HS-27A (cell line): Measurements from ENCODE around the gene MXRA7.

Source experiments
- DNase-seq: peaks from one replicate; pipeline ENCODE4 v3.0.0-alpha.2; 2012; ENCODE audit warnings: low read depth, missing footprints

Gene MXRA7

GRCh38 chr17:76696763-76697701, 13.7 kb downstream of the MXRA7 start:
- no peak for DNase-seq

GRCh38 chr17:76695059-76695831, 15.5 kb downstream of the MXRA7 start:
- DNase-seq, result no peak

GRCh38 chr17:76691379-76692191, 19.2 kb downstream of the MXRA7 start:
- no peak for DNase-seq

GRCh38 chr17:76690596-76691280, 20.0 kb downstream of the MXRA7 start:
- no peak for DNase-seq

- no peak for DNase-seq
Measured at GRCh38 chr17:76689859-76690258, 20.9 kb downstream of the MXRA7 start.

- DNase-seq, result no peak
Measured at GRCh38 chr17:76688165-76688622, 22.6 kb downstream of the MXRA7 start.

- no peak for DNase-seq
Measured at GRCh38 chr17:76687298-76688164, 23.2 kb downstream of the MXRA7 start.

GRCh38 chr17:76686538-76687297, 24.0 kb downstream of the MXRA7 start:
- DNase-seq, result no peak

GRCh38 chr17:76685846-76686245, 24.9 kb downstream of the MXRA7 start:
- DNase-seq, result no peak

GRCh38 chr17:76685366-76685765, 25.4 kb downstream of the MXRA7 start:
- no peak for DNase-seq

GRCh38 chr17:76684756-76685155, 26.0 kb downstream of the MXRA7 start:
- no peak for DNase-seq

GRCh38 chr17:76683921-76684745, 26.6 kb downstream of the MXRA7 start:
- no peak for DNase-seq

GRCh38 chr17:76683011-76683755, 27.6 kb downstream of the MXRA7 start:
- DNase-seq, result no peak

- DNase-seq, result no peak
Measured at GRCh38 chr17:76682296-76682695, 28.5 kb downstream of the MXRA7 start.

GRCh38 chr17:76681222-76682137, 29.3 kb downstream of the MXRA7 start:
- DNase-seq, result no peak

- no peak for DNase-seq
Measured at GRCh38 chr17:76679239-76679638, 31.5 kb downstream of the MXRA7 start.

GRCh38 chr17:76678330-76678729, 32.4 kb downstream of the MXRA7 start:
- DNase-seq, result no peak
